Nephron progenitor cell (in vitro differentiated cells): ENCODE results near the gene RASGRP3.
"Not testable (repeated sequence)": the region's sequence is repeated elsewhere in the genome, so short reads cannot be mapped to it uniquely, and the experiment has no call there.

Source experiments
- DNase-seq: peaks from one replicate; pipeline ENCODE4 v3.0.0; 2021
- H3K27ac Mint-ChIP-seq: 2 replicates; pipeline ENCODE4 v1.8.0; 2021; ENCODE audit warnings: mild to moderate bottlenecking, moderate library complexity, mixed read lengths
- H3K27me3 Mint-ChIP-seq: 2 replicates; pipeline ENCODE4 v1.8.0; 2021; ENCODE audit warnings: mild to moderate bottlenecking, low read depth, mixed read lengths; ENCODE audit not compliant: poor library complexity
- H3K36me3 Mint-ChIP-seq: 2 replicates; pipeline ENCODE4 v1.8.0; 2021; ENCODE audit warnings: low read depth, mixed read lengths
- H3K4me1 Mint-ChIP-seq: 2 replicates; pipeline ENCODE4 v1.8.0; 2021; ENCODE audit warnings: mixed read lengths
- H3K4me3 Mint-ChIP-seq: 2 replicates; pipeline ENCODE4 v1.8.0; 2021; ENCODE audit warnings: mild to moderate bottlenecking, moderate library complexity, mixed read lengths
- H3K9me3 Mint-ChIP-seq: 2 replicates; pipeline ENCODE4 v1.8.0; 2021; ENCODE audit warnings: mild to moderate bottlenecking, moderate library complexity, mixed read lengths
- CTCF ChIP-seq: fragments of 200-600 bp; sonication (generic); IDR thresholded peaks from 2 replicates; pipeline ENCODE4 v1.5.0; 2021; ENCODE audit warnings: antibody characterized with exemption

Gene RASGRP3

GRCh38 chr2:33458248-33458819 is 18.1 kb upstream of the RASGRP3 start:
- Mint-ChIP-seq H3K27ac (no peak overlapping the region), H3K9me3 (peaks cover 31% of the 10 kb centered on the region), H3K4me3 (no peak overlapping the region), H3K27me3 (no peaks in the 10 kb centered on the region), H3K36me3 (peaks cover 11% of the 10 kb centered on the region), H3K4me1 (no peaks in the 10 kb centered on the region)
- no peak for DNase-seq
- no peak for TF ChIP-seq CTCF

GRCh38 chr2:33459745-33460144 is 16.7 kb upstream of the RASGRP3 start:
- peaks cover 4% of the 10 kb centered on the region for H3K36me3 Mint-ChIP-seq
- no peak for TF ChIP-seq CTCF
- DNase-seq, result no peak
- peaks cover 20% of the 10 kb centered on the region for H3K9me3 Mint-ChIP-seq
- no peak overlapping the region for H3K4me3 Mint-ChIP-seq
- H3K27me3 Mint-ChIP-seq, result no peaks in the 10 kb centered on the region
- H3K4me1 Mint-ChIP-seq, result no peaks in the 10 kb centered on the region
- no peak overlapping the region for H3K27ac Mint-ChIP-seq

GRCh38 chr2:33462512-33462911 is 13.9 kb upstream of the RASGRP3 start:
- not testable (repeated sequence) for H3K4me3 Mint-ChIP-seq, H3K27ac Mint-ChIP-seq, H3K36me3 Mint-ChIP-seq, H3K27me3 Mint-ChIP-seq, DNase-seq, H3K4me1 Mint-ChIP-seq
- H3K9me3 Mint-ChIP-seq, result peaks cover 19% of the 10 kb centered on the region

DNA sequence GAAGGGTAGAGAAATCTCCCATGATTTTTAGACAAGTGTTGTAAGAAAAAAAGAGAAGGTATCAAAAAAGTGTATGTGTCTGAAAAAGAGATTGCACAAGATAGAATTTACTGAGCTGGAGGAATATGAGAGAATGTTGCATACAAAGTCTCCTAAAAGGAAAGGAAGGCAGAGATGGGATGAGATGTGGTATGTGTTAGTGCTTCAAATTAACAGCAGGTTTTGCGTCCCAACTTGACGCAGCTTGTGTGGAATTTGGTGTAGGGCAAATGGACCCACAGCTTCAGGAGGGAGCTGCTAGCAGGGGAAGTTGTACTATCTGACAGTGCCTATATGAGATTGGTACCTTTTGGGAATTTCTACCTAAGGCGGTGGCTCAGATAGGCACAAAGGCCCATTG is 9.0 kb upstream of the RASGRP3 start:
- DNase-seq, result no peak
- H3K9me3 Mint-ChIP-seq, result peaks cover 15% of the 10 kb centered on the region
- H3K27ac Mint-ChIP-seq, result no peak overlapping the region
- no peak for TF ChIP-seq CTCF
- peaks cover 6% of the 10 kb centered on the region for H3K4me1 Mint-ChIP-seq
- H3K36me3 Mint-ChIP-seq, result peaks cover 3% of the 10 kb centered on the region
- H3K27me3 Mint-ChIP-seq, result peaks cover 3% of the 10 kb centered on the region
- H3K4me3 Mint-ChIP-seq, result no peak overlapping the region

GRCh38 chr2:33469238-33469637 is 7.2 kb upstream of the RASGRP3 start:
- Mint-ChIP-seq H3K36me3 (peaks cover 16% of the 10 kb centered on the region), H3K4me3 (no peak overlapping the region), H3K4me1 (peaks cover 12% of the 10 kb centered on the region), H3K27me3 (peaks cover 5% of the 10 kb centered on the region), H3K27ac (no peak overlapping the region), H3K9me3 (peaks cover 28% of the 10 kb centered on the region)
- no peak for DNase-seq
- TF ChIP-seq CTCF, result no peak

DNA sequence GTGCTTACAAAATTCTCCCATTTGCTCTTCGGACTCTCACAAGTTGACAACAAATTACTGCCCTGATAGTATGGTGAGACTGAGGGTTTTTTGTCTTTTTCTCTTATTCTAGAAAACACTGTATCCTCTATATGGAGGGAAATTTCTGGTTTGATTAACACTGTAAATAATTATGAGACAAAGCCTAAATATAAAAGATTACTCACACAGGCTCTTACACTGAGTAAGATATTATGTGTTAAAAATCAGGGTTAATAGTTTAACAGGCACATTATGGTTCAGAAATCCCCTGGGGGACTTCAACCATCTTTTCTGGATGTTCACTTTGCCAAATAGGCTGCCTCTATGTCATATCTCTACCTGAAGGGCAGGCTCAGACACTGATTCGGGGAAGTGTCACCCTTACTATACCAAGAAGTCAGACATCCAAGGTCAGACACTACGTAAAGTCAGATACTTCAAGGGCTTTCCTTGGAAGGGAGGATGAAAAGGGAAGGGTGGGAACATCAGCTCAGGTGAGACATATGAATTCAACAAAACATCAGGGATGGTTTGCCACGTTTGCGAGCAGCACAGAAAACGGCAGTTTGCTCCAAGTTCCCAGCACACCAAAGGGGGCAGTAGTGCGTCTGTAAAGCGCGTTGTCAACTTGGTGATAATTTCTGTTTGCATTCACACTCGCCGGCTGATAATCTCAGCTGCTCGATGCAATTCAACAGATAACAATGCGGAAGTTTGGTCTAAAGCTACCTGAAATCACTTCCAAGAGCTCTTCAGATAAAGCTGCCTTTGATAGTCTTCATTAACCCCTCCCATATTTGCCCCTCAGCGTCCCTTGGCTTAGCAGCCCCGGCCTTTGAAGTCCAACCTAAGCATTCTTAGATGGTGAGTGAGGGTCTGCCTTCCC is 972 bp upstream of the RASGRP3 start:
- DNase-seq, result peak; percentile 69
- peak overlapping the region; percentile 87 for H3K4me3 Mint-ChIP-seq
- H3K27me3 Mint-ChIP-seq, result peaks cover 2% of the 10 kb centered on the region
- H3K27ac Mint-ChIP-seq, result peak overlapping the region; percentile 92
- H3K36me3 Mint-ChIP-seq, result peaks cover 16% of the 10 kb centered on the region
- peaks cover 60% of the 10 kb centered on the region for H3K4me1 Mint-ChIP-seq
- peak; percentile 70 for TF ChIP-seq CTCF
- H3K9me3 Mint-ChIP-seq, result peaks cover 31% of the 10 kb centered on the region
